ENCODE results near the gene COL26A1.
"Not testable (repeated sequence)": the region's sequence is repeated elsewhere in the genome, so short reads cannot be mapped to it uniquely, and the experiment has no call there.

The COL26A1 gene

GRCh38 chr7:101442426-101443070, 79.9 kb downstream of the COL26A1 start:
- DNase-seq (ENCODE audit: low read depth in 2 of 2) = no peak

GRCh38 chr7:101450064-101450463, 87.4 kb downstream of the COL26A1 start:
- DNase-seq (ENCODE audit: low read depth in 2 of 2) = no peak

GRCh38 chr7:101453617-101454016, 90.9 kb downstream of the COL26A1 start:
- no peak for DNase-seq (ENCODE audit: low read depth in 2 of 2)

GRCh38 chr7:101457001-101457750, 94.5 kb downstream of the COL26A1 start:
- DNase-seq (ENCODE audit: low read depth in 2 of 2) = no peak

- DNase-seq (ENCODE audit: low read depth in 2 of 2) = no peak
Observed at GRCh38 chr7:101465131-101465530, 102.5 kb downstream of the COL26A1 start.

- no peak for DNase-seq (ENCODE audit: low read depth in 2 of 2)
Observed at GRCh38 chr7:101465576-101466196, 103.0 kb downstream of the COL26A1 start.

GRCh38 chr7:101466871-101467270, 104.2 kb downstream of the COL26A1 start:
- DNase-seq (ENCODE audit: low read depth in 2 of 2) = no peak

- DNase-seq (ENCODE audit: low read depth in 2 of 2) = no peak
Observed at GRCh38 chr7:101468546-101469275, 106.0 kb downstream of the COL26A1 start.

- DNase-seq (ENCODE audit: low read depth in 2 of 2) = no peak
Observed at GRCh38 chr7:101470668-101471487, 108.2 kb downstream of the COL26A1 start.

GRCh38 chr7:101474178-101474577, 111.5 kb downstream of the COL26A1 start:
- no peak for DNase-seq (ENCODE audit: low read depth in 2 of 2)

- not testable (repeated sequence) for DNase-seq (ENCODE audit: low read depth in 2 of 2)
Observed at GRCh38 chr7:101475691-101476090, 113.0 kb downstream of the COL26A1 start.

- DNase-seq (ENCODE audit: low read depth in 2 of 2) = no peak
Observed at GRCh38 chr7:101479217-101479616, 116.5 kb downstream of the COL26A1 start.

GRCh38 chr7:101486056-101486432, 123.4 kb downstream of the COL26A1 start:
- not testable (repeated sequence) for DNase-seq (ENCODE audit: low read depth in 2 of 2)

GRCh38 chr7:101486433-101487104, 123.9 kb downstream of the COL26A1 start:
- no peak for DNase-seq (ENCODE audit: low read depth in 2 of 2)

- DNase-seq (ENCODE audit: low read depth in 2 of 2) = no peak
Observed at GRCh38 chr7:101487105-101487458, 124.4 kb downstream of the COL26A1 start.

GRCh38 chr7:101487753-101488152, 125.1 kb downstream of the COL26A1 start:
- no peak for DNase-seq (ENCODE audit: low read depth in 2 of 2)

GRCh38 chr7:101488826-101489572, 126.3 kb downstream of the COL26A1 start:
- DNase-seq (ENCODE audit: low read depth in 2 of 2) = no peak

- DNase-seq (ENCODE audit: low read depth in 2 of 2) = not testable (repeated sequence)
Observed at GRCh38 chr7:101490439-101490838, 127.8 kb downstream of the COL26A1 start.

GRCh38 chr7:101491442-101491841, 128.8 kb downstream of the COL26A1 start:
- DNase-seq (ENCODE audit: low read depth in 2 of 2) = not testable (repeated sequence)

Measured in activated CD4-positive, alpha-beta T cell treated with anti-CD3 and anti-CD28 coated beads for 24 hours (primary cell).